Vagina (tissue), 2 donors: ENCODE measurements around the gene USP47.

Experiments used
- POLR2A ChIP-seq, 2 donors: fragments of 450-650 bp; IDR thresholded peaks; one replicate each; pipeline ENCODE4 v1.6.1; 2017; ENCODE audit warnings: antibody characterized with exemption in 2 of 2, mild to moderate bottlenecking in 2 of 2, moderate library complexity in 2 of 2
- TF ChIP-seq, protein P1 (sequence below), 3 experiments: fragments of 450-650 bp in 2 of 3; fragments of 200-600 bp in 1 of 3; sonication (generic) in 1 of 3; IDR thresholded peaks; one replicate each; pipeline ENCODE4 v1.5.1; 2017 to 2019; ENCODE audit warnings: antibody characterized with exemption in 3 of 3, mild to moderate bottlenecking in 2 of 3, moderate library complexity in 2 of 3

- TF ChIP-seq POLR2A (IDR thresholded peaks at IDR 0.05), result no peak
- TF ChIP-seq, protein P1, sequence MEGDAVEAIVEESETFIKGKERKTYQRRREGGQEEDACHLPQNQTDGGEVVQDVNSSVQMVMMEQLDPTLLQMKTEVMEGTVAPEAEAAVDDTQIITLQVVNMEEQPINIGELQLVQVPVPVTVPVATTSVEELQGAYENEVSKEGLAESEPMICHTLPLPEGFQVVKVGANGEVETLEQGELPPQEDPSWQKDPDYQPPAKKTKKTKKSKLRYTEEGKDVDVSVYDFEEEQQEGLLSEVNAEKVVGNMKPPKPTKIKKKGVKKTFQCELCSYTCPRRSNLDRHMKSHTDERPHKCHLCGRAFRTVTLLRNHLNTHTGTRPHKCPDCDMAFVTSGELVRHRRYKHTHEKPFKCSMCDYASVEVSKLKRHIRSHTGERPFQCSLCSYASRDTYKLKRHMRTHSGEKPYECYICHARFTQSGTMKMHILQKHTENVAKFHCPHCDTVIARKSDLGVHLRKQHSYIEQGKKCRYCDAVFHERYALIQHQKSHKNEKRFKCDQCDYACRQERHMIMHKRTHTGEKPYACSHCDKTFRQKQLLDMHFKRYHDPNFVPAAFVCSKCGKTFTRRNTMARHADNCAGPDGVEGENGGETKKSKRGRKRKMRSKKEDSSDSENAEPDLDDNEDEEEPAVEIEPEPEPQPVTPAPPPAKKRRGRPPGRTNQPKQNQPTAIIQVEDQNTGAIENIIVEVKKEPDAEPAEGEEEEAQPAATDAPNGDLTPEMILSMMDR (IDR thresholded peaks at IDR 0.05), result no peak
These were observed 163.3 kb downstream of the USP47 start for GRCh38 chr11:12005061-12005460.
